ENCODE measurements around the gene ACOT8.
A peak's percentile ranks its signal among the peaks of the same experiment; 100 is the strongest.
"Not testable (repeated sequence)": the region's sequence is repeated elsewhere in the genome, so short reads cannot be mapped to it uniquely, and the experiment has no call there.

ACOT8 gene

GRCh38 chr20:45810191-45810970 lies 46.8 kb downstream of the ACOT8 start:
- Histone ChIP-seq H3K4me1 (ENCODE audit: low read depth, poor library complexity, severe bottlenecking) (peaks cover 9% of the 10 kb centered on the region), H2AFZ (ENCODE audit: low read depth) (no peak overlapping the region), H3K4me3 (IDR thresholded peaks at IDR 0.05; ENCODE audit: insufficient read depth, low read depth, low read length) (no peak overlapping the region), H3K36me3 (ENCODE audit: insufficient read depth) (peaks cover 6% of the 10 kb centered on the region; the same call in 1 of the 2 replicates), H3K27ac (no peak overlapping the region), H3K27me3 (ENCODE audit: insufficient read depth, low read depth) (no peaks in the 10 kb centered on the region), H3K4me2 (no peak overlapping the region), H3K79me2 (ENCODE audit: insufficient read depth, low read depth) (peaks cover 15% of the 10 kb centered on the region), H4K20me1 (ENCODE audit: insufficient read depth) (no peaks in the 10 kb centered on the region), H3K9ac (no peak overlapping the region)
- no peak for TF ChIP-seq CTCF (conservative IDR thresholded peaks at IDR 0.05; ENCODE audit: low read depth, low read length)

DNA sequence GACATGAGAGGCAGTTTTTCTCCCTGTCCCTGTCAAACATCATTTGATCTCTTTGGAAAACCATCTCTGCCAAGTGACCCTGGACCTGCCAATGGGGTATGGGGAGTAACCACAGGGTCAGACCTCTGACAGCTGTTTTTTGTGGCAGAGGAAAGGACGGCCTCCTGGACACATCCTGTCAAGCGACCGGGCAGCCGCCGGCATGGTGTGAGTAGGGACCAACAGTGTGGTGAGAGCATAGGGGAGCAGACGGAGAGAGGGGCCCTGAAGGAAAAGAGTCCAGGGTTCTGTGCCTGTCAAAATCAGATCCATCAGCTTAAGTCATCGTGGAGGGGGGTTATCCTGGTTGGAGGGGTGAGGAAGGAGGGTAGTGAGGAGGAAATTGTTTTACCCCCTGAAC lies 55.3 kb downstream of the ACOT8 start:
- no peaks in the 10 kb centered on the region for H3K27me3 ChIP-seq (ENCODE audit: insufficient read depth, low read depth)
- no peak overlapping the region for H3K9ac ChIP-seq
- H3K79me2 ChIP-seq (ENCODE audit: insufficient read depth, low read depth): no peaks in the 10 kb centered on the region
- H3K36me3 ChIP-seq (ENCODE audit: insufficient read depth): peaks cover 10% of the 10 kb centered on the region; the same call in 1 of the 2 replicates
- H3K27ac ChIP-seq: no peak overlapping the region
- TF ChIP-seq CTCF (conservative IDR thresholded peaks at IDR 0.05; ENCODE audit: low read depth, low read length): no peak
- no peaks in the 10 kb centered on the region for H4K20me1 ChIP-seq (ENCODE audit: insufficient read depth)
- H3K4me1 ChIP-seq (ENCODE audit: low read depth, poor library complexity, severe bottlenecking): peaks cover 6% of the 10 kb centered on the region
- H2AFZ ChIP-seq (ENCODE audit: low read depth): no peak overlapping the region
- no peak overlapping the region for H3K4me3 ChIP-seq (IDR thresholded peaks at IDR 0.05; ENCODE audit: insufficient read depth, low read depth, low read length)
- no peak overlapping the region for H3K4me2 ChIP-seq

- Histone ChIP-seq H3K79me2 (ENCODE audit: insufficient read depth, low read depth) (no peaks in the 10 kb centered on the region), H2AFZ (ENCODE audit: low read depth) (no peak overlapping the region), H3K27ac (no peak overlapping the region), H4K20me1 (ENCODE audit: insufficient read depth) (no peaks in the 10 kb centered on the region), H3K9ac (no peak overlapping the region), H3K27me3 (ENCODE audit: insufficient read depth, low read depth) (no peaks in the 10 kb centered on the region), H3K36me3 (ENCODE audit: insufficient read depth) (peaks cover 3% of the 10 kb centered on the region; the same call in 1 of the 2 replicates), H3K4me1 (ENCODE audit: low read depth, poor library complexity, severe bottlenecking) (peaks cover 18% of the 10 kb centered on the region), H3K4me3 (IDR thresholded peaks at IDR 0.05; ENCODE audit: insufficient read depth, low read depth, low read length) (no peak overlapping the region), H3K4me2 (no peak overlapping the region)
- peak; percentile 81 for TF ChIP-seq CTCF (conservative IDR thresholded peaks at IDR 0.05; ENCODE audit: low read depth, low read length)
These were observed 58.1 kb downstream of the ACOT8 start for GRCh38 chr20:45798935-45799642.

DNA sequence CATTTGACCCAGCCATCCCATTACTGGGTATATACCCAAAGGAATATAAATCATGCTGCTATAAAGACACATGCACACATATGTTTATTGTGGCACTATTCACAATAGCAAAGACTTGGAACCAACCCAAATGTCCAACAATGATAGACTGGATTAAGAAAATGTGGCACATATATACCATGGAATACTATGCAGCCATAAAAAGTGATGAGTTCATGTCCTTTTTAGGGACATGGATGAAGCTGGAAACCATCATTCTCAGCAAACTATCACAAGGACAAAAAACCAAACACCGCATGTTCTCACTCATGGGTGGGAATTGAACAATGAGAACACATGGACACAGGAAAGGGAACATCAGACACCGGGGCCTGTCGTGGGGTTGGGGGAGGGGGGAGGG lies 59.2 kb downstream of the ACOT8 start:
- not testable (repeated sequence) for H3K27me3 ChIP-seq (ENCODE audit: insufficient read depth, low read depth); H3K27ac ChIP-seq; H4K20me1 ChIP-seq (ENCODE audit: insufficient read depth); H3K79me2 ChIP-seq (ENCODE audit: insufficient read depth, low read depth); H2AFZ ChIP-seq (ENCODE audit: low read depth); H3K9ac ChIP-seq; H3K4me2 ChIP-seq; H3K4me3 ChIP-seq (IDR thresholded peaks at IDR 0.05; ENCODE audit: insufficient read depth, low read depth, low read length); H3K36me3 ChIP-seq (ENCODE audit: insufficient read depth)
- H3K4me1 ChIP-seq (ENCODE audit: low read depth, poor library complexity, severe bottlenecking): peaks cover 22% of the 10 kb centered on the region

- H3K27ac ChIP-seq; H3K79me2 ChIP-seq (ENCODE audit: insufficient read depth, low read depth); H2AFZ ChIP-seq (ENCODE audit: low read depth); H3K9ac ChIP-seq; H4K20me1 ChIP-seq (ENCODE audit: insufficient read depth); H3K4me2 ChIP-seq; H3K27me3 ChIP-seq (ENCODE audit: insufficient read depth, low read depth); H3K36me3 ChIP-seq (ENCODE audit: insufficient read depth); H3K4me3 ChIP-seq (IDR thresholded peaks at IDR 0.05; ENCODE audit: insufficient read depth, low read depth, low read length): not testable (repeated sequence)
- peaks cover 27% of the 10 kb centered on the region for H3K4me1 ChIP-seq (ENCODE audit: low read depth, poor library complexity, severe bottlenecking)
These were observed 59.7 kb downstream of the ACOT8 start for GRCh38 chr20:45797510-45797909.

Data from KMS-11 (cell line).